Measurements from ENCODE around the gene GCAT. TPM values are rescaled to one million over a fixed set of nuclear protein-coding genes. Genes with fewer than 3 reads are reported as not detected.

GCAT gene
- total RNA-seq, 2 donors from 2014 or later = 16.7 to 19.0 TPM

GRCh38 chr22:37824674-37825641 lies 17.2 kb downstream of the GCAT start:
- intact Hi-C loops (cut with DNase I) = no loop called here
- peak in 1 of 2 donors; percentile 15 for ATAC-seq
- DNase-seq = no peak

- intact Hi-C loops (cut with DNase I) = no loop called here
Observed at GRCh38 chr22:37827056-37827455, 19.3 kb downstream of the GCAT start.

DNA sequence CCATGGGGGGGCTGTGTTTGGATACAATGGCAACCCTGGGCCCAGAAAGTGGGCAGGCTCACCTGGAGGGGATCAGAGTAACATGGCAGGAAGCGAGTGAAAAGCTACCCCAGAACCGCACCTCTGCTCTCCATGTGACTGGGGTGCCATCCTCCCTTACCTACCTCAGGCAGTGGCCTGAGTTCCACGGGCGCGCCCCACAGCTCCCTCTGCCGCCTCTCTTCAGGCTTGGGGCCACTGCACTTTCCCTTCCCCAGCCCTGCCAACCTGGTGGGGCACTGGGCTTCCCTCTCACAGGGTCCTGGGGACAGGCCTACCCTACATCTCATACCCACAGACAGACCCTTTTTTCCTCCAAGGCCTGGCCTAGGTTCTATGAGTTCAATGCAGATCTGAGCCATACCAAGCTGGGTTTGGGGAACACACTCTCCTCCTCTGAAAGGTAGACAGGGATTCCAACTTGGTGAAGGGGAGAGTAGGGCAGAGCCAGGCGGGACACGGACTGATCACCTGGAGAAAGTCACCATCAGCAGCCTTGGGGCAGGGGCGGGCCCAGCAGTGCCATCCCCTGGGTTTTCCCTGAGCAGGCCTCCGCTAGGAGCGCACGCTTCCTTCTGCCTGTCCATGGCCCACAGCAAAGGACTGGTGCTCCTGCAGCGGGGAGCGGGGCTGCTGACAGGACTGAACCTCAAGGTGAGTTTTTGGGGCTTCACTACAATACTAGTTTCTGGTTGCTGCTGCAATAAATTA lies 22.5 kb downstream of the GCAT start:
- DNase-seq (no peak), ATAC-seq (no peak)
- intact Hi-C loops (cut with DNase I) = no loop called here

More at GRCh38 chr22:37827056-37827455, 19.3 kb downstream of the GCAT start:
- ATAC-seq (peak; percentile 39 to 70), DNase-seq (no peak)

- intact Hi-C loops (cut with DNase I) = no loop called here
- no peak for DNase-seq
- ATAC-seq = no peak
Observed at GRCh38 chr22:37831472-37831871, 23.7 kb downstream of the GCAT start.

- intact Hi-C loops (cut with DNase I) = no loop called here
- no peak for DNase-seq
- ATAC-seq = no peak
Observed at GRCh38 chr22:37832022-37832857, 24.5 kb downstream of the GCAT start.

GRCh38 chr22:37842015-37842793 lies 34.5 kb downstream of the GCAT start:
- intact Hi-C loops (cut with DNase I) = no loop called here
- DNase-seq (no peak), ATAC-seq (no peak)

- ATAC-seq (peak; percentile 50 to 74), DNase-seq (no peak)
- intact Hi-C loops (cut with DNase I) = no loop called here
Observed at GRCh38 chr22:37843741-37844089, 36.0 kb downstream of the GCAT start.

GRCh38 chr22:37844904-37845329 lies 37.2 kb downstream of the GCAT start:
- no peak for ATAC-seq
- intact Hi-C loops (cut with DNase I) = no loop called here
- DNase-seq = no peak

- no peak for DNase-seq
- ATAC-seq = no peak
- intact Hi-C loops (cut with DNase I) = no loop called here
Observed at GRCh38 chr22:37846433-37846832, 38.7 kb downstream of the GCAT start.

DNA sequence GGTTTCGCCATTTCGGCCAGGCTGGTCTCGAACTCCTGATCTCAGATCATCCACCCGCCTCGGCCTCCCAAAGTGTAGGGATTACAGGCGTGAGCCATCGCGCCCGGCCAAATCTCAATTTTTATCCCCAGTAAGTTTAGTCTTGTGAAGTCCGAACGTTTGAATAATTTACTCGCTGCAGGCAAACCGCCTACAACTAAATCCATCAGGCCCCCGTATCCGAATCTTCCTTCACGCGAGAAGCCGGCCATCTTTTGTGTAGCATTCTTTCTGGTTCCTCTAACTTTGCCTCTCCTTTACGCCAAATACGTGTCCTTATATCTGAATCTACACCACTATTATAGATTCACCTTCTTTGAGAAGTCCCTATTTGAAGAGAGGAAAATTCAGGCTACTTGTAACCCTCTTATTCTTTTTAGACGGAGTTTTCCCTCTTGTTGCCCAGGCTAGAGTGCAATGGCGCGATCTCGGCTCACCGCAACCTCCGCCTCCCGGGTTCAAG lies 40.9 kb downstream of the GCAT start:
- intact Hi-C loops (cut with DNase I) = no loop called here
- DNase-seq = no peak
- ATAC-seq = no peak

- DNase-seq = peak; percentile 92
- intact Hi-C loops (cut with DNase I) = no loop called here
- ATAC-seq = peak; percentile 89 to 93
Observed at GRCh38 chr22:37849089-37849751, 41.5 kb downstream of the GCAT start, which contains the start of gene EIF3L. TSS of gene EIF3L (plus strand) at chr22:37849419. CDS start at chr22:37849450, 31 bp downstream.

DNA sequence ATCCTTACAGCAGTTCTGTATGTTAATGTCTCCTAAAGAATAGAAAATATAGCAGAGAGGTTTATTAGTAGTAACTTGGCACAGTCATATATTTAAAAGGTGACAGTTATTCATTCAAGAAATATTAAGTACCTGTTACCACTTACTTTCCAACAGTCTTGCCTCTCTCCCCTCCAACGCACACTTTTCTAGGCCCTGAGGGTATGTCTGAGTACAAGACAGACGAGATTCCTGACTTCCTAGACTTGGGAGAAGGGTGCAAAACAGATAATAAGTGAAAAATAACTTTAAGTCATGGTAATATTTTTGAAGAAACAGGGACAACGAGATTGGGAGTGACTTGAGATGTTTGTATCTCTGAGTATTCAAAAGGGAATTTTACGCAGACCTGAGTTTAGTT lies 43.1 kb downstream of the GCAT start:
- ATAC-seq (no peak), DNase-seq (no peak)
- intact Hi-C loops (cut with DNase I) = no loop called here

DNA sequence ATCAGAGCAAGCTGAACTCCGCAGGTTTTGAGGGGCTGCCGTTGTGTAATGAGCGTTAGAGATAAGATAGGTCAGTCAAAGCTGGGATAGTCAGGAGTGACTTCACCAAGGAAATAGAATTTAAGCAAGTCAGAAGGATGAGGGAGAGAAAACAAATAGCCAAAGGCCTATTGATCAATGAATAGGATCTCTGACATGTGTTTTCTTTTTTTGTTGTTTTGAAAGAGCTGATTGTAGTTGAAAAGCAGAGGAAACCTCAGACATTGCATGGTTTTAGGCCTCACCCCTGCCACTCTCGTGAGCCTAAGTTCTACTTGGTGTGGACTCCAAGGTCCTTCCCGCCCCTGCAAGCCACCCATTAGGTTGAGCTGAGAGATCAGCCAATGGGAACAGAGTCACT lies 44.7 kb downstream of the GCAT start:
- no peak for ATAC-seq
- DNase-seq = no peak
- intact Hi-C loops (cut with DNase I) = no loop called here

DNA sequence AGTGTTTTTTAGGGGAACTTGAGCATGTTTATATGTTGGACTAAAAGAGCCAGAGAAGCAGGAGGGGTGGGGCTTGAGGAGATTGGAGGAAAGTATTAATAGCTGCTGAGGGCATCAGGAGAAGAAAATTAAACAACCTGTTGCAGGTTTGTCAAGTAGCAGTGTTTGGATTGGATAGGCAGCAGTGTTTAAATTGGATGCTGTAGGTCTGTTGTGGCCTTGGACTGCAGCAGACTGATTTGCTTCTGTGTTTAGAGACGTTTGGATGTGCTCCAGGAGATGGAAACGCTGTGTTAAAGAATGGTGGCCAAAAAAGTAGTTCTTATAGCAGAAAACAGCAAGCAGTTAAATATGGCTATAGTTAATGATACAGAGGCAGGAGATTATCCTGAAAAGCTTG lies 47.2 kb downstream of the GCAT start:
- intact Hi-C loops (cut with DNase I) = no loop called here
- ATAC-seq (no peak), DNase-seq (no peak)

GRCh38 chr22:37855462-37855861 lies 47.7 kb downstream of the GCAT start:
- intact Hi-C loops (cut with DNase I) = no loop called here
- DNase-seq (no peak), ATAC-seq (no peak)

DNA sequence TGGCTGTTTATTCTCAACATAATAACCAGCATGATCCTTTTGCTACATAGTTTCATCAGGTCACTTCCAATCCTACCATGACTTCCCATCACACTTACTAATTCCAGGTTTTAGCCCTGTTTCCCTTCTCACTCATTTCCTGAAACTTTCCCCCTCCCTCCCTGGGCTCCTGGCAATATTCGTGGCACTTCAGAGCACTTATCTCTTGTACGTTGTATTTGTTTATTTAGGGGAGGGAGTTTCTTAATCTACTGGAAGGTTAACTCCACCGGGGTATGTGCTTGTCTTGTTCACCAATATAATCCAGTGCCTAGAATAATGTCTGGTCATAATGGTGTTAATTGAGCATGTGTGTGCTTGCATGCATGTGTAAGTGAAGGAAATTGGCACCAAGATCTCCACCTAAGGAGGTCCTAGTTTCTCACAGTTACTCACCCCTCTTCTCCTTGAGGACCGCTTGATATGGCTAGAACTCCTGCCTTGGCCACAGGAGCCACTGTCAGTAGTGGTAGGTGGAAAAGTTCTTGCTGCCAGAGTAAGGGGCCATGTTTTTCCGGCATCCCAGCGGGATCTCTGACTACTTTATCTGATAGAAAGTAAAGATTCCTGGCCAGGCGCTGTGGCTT lies 53.2 kb downstream of the GCAT start:
- DNase-seq (no peak), ATAC-seq (no peak)
- intact Hi-C loops (cut with DNase I) = no loop called here

DNA sequence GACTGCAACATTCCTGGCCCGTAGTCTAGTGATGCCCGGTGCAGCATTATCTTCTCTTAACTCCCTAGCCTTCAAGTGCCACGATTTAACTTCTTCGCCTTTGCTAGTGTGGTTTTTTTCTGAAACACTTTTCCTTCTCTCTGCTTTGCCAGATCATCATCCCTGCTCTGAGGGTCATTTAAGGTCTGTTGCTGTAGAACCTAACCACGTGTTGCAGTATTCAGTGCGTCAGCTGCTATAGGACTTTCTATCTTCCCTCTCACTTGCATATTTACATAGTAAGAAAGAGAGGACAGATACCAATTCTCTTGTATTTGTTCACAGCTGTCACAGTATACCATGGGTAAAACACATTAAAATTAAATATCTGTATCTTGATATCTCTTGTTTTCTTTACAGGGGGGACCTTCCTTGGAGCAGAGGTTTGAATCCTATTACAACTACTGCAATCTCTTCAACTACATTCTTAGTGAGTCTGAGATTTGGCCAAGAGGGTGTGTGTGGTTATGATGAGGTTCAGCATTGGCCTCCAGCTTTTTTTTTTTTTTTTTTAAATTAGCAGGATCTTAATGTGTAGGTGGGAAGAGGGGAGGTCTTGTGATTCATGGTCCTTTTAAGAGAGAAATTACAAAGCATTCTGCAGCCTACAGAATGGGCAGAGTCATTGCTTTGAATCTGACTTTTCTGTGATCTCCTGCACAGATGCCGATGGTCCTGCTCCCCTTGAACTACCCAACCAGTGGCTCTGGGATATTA lies 55.0 kb downstream of the GCAT start:
- peak in 1 of 2 donors; percentile 28 for ATAC-seq
- intact Hi-C loops (cut with DNase I) = loop anchor here (1.0 to 2.0 kb wide), 2 partner anchors 45 to 46 kb away; no protein-coding TSS in a partner anchor

More for the DNA sequence above, 55.0 kb downstream of the GCAT start:
- DNase-seq = no peak

Measured in left cardiac atrium (tissue), 4 donors.